SH-SY5Y (cell line): ENCODE measurements around the gene ZNF780B.

Source experiments
- GATA2 ChIP-seq: IDR thresholded peaks from 2 replicates; pipeline ENCODE4 v1.6.1; 2011; ENCODE audit warnings: mild to moderate bottlenecking, low read depth, low read length
- GATA3 ChIP-seq: IDR thresholded peaks from 2 replicates; pipeline ENCODE4 v1.6.1; 2011; ENCODE audit warnings: low read depth, mild to moderate bottlenecking, low read length, moderate library complexity

ZNF780B gene

DNA sequence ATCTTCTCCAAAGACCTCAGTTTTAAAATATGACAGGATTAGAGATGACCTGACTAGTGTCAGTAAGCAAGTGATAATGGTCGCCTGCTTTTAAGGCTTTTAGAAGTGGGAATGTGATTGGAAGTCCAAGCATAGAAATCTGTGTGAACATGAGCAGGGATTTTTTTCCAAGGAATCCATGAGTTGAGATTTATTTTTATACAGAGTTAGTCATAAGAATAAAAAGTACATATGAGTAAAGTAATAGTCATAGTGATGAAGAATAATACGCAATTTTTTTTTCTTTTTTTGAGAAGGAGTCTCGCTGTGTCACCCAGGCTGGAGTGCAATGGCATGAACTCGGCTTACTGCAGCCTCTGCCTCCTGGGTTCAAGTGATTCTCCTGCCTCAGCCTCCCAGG lies 57.5 kb downstream of the ZNF780B start:
- no peak for TF ChIP-seq GATA3
- TF ChIP-seq GATA2 = no peak

DNA sequence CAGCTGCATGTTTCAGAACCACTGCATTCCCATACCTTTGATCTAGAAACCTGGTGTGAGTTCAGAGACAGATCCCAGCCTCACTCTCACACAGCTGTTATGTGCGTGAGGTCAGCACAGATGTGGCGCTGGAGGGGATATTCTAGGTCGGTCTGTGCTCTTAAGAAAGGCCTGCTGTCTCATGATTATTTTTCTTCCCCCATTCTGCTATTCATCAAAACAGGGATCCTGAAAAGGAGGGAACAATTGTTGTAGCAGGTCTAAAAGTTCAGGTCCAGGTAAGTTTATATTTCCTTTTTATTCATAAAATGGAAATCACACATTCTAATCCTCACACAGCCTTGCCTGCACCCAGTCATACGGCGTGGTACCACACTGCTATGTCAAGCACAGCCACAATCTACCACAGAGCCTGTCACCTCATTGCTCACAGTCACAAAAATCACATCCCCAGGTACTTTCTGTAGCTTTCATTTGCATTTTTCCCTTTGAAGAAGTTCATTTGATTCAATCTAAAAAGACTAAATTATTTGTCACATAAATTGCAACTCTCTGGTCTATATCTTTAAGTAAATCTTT lies 58.3 kb downstream of the ZNF780B start:
- no peak for TF ChIP-seq GATA2
- TF ChIP-seq GATA3 = no peak

DNA sequence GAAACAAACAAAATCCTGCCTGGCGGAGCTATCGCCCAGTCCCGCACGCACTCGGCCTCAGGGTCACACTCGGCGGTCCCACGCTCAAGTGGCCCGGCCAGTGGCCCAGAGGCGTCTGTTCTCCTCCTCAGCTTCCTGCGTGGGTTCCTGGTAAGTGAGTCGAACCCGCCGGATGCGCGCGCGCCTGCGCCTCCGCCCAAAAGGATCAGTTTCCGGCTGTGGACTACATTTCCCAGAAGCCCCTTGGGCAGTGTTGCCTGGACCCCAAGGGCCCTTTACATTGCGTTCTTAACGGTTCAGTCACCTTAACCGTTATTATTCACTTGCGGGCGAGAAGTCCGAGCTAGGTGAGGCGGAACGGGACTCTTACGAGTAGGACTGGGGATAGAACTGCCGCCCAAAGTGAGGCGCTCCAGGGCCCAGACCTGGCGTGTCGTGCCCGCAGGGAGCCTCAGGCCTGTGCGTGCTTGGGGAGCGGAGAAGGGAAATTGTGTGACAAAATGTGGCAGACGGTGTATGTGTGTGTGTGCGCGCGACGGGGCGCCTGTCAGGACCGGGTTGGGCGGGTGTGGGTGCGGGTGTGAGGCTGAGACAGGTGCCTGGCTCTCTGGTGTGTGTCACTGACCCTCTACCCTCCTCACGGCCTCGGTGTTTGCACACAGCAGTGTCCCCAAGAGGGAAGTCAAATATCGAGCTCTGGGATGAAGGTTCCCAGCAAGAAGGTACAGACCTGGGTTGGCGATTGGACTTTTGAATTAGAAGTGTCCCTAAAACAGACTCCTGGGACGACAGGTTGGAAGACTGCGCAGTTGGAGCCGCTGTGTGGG lies 59.0 kb downstream of the ZNF780B start, which contains the start of gene ZNF546:
Gene ZNF546 (plus strand): TSS at position 250 of the 827 bp plus-strand sequence. CDS start 1,267 bp downstream, outside the sequence.
- TF ChIP-seq GATA3 (no peak), GATA2 (no peak)

DNA sequence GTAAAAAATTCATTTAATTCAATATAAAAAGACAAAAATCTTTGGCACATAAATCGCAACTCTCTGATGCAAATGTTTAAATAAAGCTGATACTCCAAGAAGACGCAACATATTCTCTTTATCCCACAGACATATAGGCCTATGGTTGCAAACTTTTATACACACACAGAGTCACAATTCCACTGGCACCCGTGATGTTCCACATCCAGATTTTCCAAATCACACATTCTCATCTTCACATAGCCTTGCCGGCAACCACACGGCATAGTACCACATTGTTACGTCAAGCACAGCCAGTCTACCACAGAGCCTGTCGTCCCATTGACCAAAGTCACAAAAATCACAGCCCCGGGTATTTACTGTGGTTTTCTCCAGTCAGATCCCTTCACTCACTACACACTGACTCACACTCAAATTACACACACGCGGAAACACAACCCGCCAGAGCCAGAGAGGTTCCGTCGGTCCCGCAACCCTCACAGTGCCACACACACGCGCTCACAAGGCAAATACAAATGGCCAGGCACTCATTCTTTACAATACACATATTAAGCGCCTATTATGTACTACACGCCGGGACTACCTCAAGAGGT lies 59.7 kb downstream of the ZNF780B start:
- TF ChIP-seq GATA2 = no peak
- no peak for TF ChIP-seq GATA3

DNA sequence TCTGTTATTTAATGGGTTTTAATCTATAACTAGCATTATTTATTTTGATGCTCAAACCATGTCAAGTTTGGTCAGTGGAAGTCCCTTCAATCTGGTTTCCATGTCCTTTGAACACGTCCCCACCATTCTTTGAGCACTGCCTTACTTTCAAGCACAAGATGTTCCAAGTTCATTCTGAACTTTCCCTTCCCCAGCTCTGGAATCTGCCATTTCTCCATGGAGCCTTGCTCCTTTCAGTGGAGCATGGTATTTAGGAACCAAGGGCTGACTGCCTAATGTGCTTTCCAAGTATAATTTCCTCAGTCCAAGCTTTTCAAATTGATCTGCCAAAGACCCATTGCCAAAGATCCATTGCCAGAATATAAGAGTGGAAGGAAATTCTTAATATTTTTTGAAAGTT lies 60.2 kb downstream of the ZNF780B start:
- TF ChIP-seq GATA2 (no peak), GATA3 (no peak)

DNA sequence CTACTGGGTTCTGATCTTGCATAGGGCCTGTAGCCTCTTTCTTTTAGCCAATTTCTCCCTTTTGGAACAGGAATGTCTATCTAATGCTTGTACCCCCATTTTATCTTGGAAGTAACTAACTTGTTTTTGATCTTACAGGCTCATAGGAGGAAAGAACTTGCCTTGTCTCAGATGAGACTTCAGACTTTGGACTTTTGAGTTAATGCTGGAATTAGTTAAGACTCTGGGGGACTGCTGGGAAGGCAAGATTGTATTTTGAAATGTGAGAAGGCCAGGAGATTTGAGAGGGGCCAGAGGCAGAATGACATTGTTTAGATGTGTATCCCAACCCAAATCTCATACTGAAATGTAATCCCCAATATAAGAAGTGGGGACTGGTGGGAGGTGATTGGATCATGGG lies 61.7 kb downstream of the ZNF780B start:
- TF ChIP-seq GATA3 (no peak), GATA2 (no peak)

DNA sequence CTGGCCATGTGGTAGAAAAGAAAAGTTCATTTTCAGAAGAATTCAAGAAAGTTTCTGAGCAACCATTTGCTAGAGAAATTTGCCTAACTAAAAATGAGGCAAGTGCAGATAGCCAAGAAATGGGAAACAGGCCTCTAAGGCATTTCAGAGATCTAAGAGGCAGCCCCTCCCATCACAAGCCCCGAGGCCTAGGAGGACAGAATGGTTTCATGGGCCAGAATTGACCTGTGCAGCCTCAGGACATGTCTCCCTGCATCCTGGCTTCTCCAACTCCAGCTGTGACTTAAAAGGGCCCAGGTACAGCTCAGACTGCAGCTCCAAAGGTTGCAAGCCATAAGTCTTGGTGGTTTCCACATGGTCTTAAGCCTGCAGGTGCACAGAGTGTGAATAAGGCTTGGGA lies 62.4 kb downstream of the ZNF780B start:
- TF ChIP-seq GATA2 (no peak), GATA3 (no peak)

DNA sequence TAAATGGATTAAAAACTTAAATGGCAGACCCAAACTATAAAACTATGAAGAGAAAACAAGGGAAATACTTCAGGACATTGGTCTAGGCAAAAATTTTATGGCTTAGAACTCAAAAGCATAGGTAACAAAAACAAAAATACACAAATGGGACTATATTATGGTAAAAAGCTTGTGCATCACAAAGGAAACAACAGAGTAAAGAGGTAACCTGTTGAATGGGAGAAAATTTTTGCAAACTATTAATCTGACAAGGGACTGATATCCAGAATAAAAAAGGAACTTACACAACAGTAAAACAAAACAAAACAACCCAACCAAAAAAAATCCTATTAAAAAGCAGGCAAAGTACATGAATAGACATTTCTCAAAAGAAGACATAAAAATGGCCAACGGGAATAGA lies 68.4 kb downstream of the ZNF780B start:
- TF ChIP-seq GATA3 (no peak), GATA2 (no peak)

DNA sequence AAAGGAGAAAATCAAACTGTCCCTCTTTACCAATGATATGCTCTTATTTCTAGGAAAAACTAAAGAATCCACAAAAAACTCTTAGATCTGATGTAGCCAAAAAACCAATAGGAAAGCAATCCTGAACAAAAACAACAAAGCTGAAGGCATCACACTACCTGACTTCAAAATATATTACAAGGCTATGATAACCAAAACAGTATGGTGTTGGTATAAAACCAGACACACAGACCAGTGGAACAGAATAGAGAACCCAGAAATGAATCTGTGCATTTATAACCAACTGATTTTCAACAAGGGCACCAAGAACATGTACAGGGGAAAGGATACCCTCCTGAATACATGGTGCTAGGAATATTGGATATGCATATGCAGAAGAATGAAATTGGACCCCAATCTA lies 68.9 kb downstream of the ZNF780B start:
- TF ChIP-seq GATA3 (no peak), GATA2 (no peak)

DNA sequence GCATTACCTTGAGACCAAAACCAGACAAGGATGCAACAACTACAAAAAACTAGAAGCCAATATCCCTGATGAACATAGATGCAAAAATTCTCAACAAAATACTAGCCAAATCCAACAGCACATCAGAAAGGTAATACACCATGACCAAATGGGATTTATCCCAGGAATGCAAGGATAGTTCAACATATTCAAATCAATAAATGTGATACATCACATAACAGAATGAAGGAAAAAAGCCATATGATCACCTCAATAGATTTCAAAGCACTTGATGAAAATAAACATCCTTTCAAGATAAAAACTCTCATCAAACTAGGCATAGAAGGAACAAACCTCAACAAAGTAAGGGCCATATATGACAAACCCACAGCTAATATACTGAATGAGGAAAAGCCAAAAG lies 69.4 kb downstream of the ZNF780B start:
- TF ChIP-seq GATA2 = no peak
- no peak for TF ChIP-seq GATA3

DNA sequence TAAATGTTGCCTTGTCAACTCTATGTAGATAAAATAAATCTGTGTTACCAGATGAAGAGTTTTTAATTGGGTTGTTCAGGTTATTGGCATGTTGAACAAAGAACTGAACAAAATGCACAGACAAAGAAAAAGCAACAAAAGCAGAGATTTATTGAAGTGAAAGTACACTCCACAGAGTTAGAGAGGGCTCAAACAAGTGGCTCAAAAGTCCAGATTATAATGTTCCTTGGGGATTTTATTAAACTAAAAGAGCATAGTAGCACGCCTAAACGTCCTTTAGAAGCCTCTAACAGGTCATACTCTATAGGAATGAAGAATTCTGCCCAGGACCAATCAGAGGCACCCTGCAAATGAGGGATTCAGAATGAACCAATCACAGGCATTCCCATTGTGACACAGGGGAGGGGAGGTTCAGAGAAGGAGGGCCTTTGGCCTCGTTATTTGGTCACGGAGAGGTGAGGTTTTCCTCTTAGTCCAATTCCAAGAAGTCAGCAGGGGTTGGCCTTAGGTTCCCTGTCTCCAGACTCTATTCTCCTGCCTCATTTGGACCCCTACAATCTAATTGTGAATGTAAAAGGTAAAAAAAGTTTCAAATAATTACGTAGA lies 72.2 kb downstream of the ZNF780B start:
- no peak for TF ChIP-seq GATA3
- TF ChIP-seq GATA2 = no peak

DNA sequence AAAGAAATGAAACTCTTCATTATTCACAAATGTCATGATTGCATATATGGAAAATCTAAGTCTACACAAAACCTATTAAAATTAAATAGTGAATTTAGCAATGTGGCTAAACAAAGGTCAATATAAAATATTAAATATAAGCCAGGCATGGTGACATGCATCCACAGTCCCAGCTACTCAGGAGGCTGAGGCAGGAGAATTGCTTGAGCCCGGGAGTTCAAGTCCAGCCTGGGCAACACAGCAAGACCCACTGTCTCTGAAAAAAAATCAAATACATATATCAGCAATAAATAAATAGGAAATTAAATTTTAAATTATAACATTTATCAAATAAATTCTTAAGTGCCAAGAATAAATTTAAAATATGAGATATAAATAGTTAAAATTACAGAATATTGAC lies 73.1 kb downstream of the ZNF780B start:
- TF ChIP-seq GATA2 = no peak
- no peak for TF ChIP-seq GATA3
